HG02840 (cell line): ENCODE data around the gene CLEC17A.
"Not testable (repeated sequence)": the region's sequence is repeated elsewhere in the genome, so short reads cannot be mapped to it uniquely, and the experiment has no call there.

Experiments used
- ATAC-seq: cut with Tn5 transposase; IDR thresholded peaks from one replicate; pipeline ENCODE4 v1.9.1; 2021; ENCODE audit warnings: mild to moderate bottlenecking, moderate library complexity, moderate number of reproducible peaks; ENCODE audit not compliant: unreplicated experiment, low FRiP score

The CLEC17A gene

GRCh38 chr19:14558370-14559066, 24.4 kb upstream of the CLEC17A start:
- no peak for ATAC-seq

GRCh38 chr19:14559916-14560775, 22.7 kb upstream of the CLEC17A start:
- ATAC-seq: no peak

- no peak for ATAC-seq
These were observed 22.1 kb upstream of the CLEC17A start for GRCh38 chr19:14560776-14561108.

- ATAC-seq: no peak
These were observed 21.6 kb upstream of the CLEC17A start for GRCh38 chr19:14561249-14561648.

- no peak for ATAC-seq
These were observed 21.0 kb upstream of the CLEC17A start for GRCh38 chr19:14561847-14562351.

GRCh38 chr19:14562660-14563589, 20.0 kb upstream of the CLEC17A start:
- ATAC-seq: no peak

- ATAC-seq: no peak
These were observed 19.3 kb upstream of the CLEC17A start for GRCh38 chr19:14563590-14563926.

GRCh38 chr19:14563989-14564651, 18.8 kb upstream of the CLEC17A start:
- no peak for ATAC-seq

GRCh38 chr19:14564652-14565297, 18.1 kb upstream of the CLEC17A start:
- ATAC-seq: not testable (repeated sequence)

GRCh38 chr19:14565298-14565679, 17.6 kb upstream of the CLEC17A start:
- no peak for ATAC-seq

- ATAC-seq: no peak
These were observed 16.8 kb upstream of the CLEC17A start for GRCh38 chr19:14565765-14566711.

GRCh38 chr19:14566712-14567077, 16.2 kb upstream of the CLEC17A start:
- ATAC-seq: no peak

- ATAC-seq: no peak
These were observed 15.8 kb upstream of the CLEC17A start for GRCh38 chr19:14567079-14567478.

GRCh38 chr19:14570864-14571527, 11.9 kb upstream of the CLEC17A start:
- no peak for ATAC-seq

- peak; percentile 83 for ATAC-seq
These were observed 11.0 kb upstream of the CLEC17A start, which contains the start of gene NDUFB7 for GRCh38 chr19:14571695-14572490. Gene NDUFB7 (minus strand): TSS chr19:14572066. CDS start chr19:14572000, 66 bp downstream.

GRCh38 chr19:14575428-14575980, 7.4 kb upstream of the CLEC17A start:
- no peak for ATAC-seq

GRCh38 chr19:14576363-14576762, 6.5 kb upstream of the CLEC17A start:
- ATAC-seq: no peak
